ENCODE data around the gene RNF207. TPM values are rescaled to one million over a fixed set of nuclear protein-coding genes. Genes with fewer than 3 reads are reported as not detected.

RNF207 gene
- total RNA-seq, 1 donor: 110 TPM

- no peak overlapping the region for H3K4me3 ChIP-seq (ENCODE audit: low read depth, low read length)
- no peak for DNase-seq (ENCODE audit: low read depth)
- TF ChIP-seq, protein P1, sequence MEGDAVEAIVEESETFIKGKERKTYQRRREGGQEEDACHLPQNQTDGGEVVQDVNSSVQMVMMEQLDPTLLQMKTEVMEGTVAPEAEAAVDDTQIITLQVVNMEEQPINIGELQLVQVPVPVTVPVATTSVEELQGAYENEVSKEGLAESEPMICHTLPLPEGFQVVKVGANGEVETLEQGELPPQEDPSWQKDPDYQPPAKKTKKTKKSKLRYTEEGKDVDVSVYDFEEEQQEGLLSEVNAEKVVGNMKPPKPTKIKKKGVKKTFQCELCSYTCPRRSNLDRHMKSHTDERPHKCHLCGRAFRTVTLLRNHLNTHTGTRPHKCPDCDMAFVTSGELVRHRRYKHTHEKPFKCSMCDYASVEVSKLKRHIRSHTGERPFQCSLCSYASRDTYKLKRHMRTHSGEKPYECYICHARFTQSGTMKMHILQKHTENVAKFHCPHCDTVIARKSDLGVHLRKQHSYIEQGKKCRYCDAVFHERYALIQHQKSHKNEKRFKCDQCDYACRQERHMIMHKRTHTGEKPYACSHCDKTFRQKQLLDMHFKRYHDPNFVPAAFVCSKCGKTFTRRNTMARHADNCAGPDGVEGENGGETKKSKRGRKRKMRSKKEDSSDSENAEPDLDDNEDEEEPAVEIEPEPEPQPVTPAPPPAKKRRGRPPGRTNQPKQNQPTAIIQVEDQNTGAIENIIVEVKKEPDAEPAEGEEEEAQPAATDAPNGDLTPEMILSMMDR (IDR thresholded peaks at IDR 0.05; ENCODE audit: insufficient read depth, low read depth, low read length): no peak
Measured at GRCh38 chr1:6249739-6250689, 44.1 kb downstream of the RNF207 start.

- no peak overlapping the region for H3K4me3 ChIP-seq (ENCODE audit: low read depth, low read length)
- TF ChIP-seq, protein P1 (IDR thresholded peaks at IDR 0.05; ENCODE audit: insufficient read depth, low read depth, low read length): no peak
- no peak for DNase-seq (ENCODE audit: low read depth)
Measured at GRCh38 chr1:6251233-6251632, 45.3 kb downstream of the RNF207 start.

GRCh38 chr1:6251681-6252373 lies 45.9 kb downstream of the RNF207 start:
- TF ChIP-seq, protein P1 (IDR thresholded peaks at IDR 0.05; ENCODE audit: insufficient read depth, low read depth, low read length): no peak
- DNase-seq (ENCODE audit: low read depth): no peak
- H3K4me3 ChIP-seq (ENCODE audit: low read depth, low read length): no peak overlapping the region

DNA sequence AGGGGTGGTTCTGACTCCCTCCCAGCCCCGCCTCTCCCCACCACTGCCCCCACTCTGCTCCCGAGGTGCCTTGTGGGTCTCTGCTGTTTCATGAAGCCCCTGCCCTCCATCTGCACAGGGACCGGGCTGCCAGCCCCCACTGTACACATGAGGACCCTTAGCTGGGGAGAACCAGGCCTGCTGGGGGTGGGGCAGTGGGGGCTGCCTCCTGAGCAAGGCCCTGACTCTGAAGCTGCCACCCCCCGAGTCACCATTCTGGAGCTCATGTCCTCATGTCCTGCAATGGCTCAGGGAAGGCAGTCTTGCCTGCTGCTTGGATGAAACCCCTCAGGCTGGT lies 46.4 kb downstream of the RNF207 start:
- TF ChIP-seq, protein P1 (IDR thresholded peaks at IDR 0.05; ENCODE audit: insufficient read depth, low read depth, low read length): no peak
- no peak for DNase-seq (ENCODE audit: low read depth)
- H3K4me3 ChIP-seq (ENCODE audit: low read depth, low read length): no peak overlapping the region

GRCh38 chr1:6253380-6253779 lies 47.5 kb downstream of the RNF207 start:
- TF ChIP-seq, protein P1 (IDR thresholded peaks at IDR 0.05; ENCODE audit: insufficient read depth, low read depth, low read length): no peak

DNA sequence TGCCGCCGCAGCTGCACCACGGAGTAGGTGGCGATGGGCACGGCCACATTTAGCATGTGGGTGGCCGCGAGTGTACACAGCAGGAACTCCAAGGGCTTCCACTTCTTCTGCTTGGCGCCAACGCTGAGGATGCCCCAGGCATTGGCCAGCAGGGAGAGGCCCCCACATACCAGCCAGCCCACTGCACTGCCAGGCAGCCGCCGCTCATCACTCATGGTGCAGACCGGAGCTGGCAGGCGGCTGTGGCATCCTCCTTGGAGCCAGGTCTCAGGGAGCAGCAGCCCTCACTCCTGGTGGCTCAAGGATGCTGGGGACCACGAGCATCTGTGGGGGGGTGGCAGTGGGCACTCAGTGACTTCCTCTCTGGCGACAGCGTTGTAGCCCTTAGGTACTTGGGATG lies 48.8 kb downstream of the RNF207 start:
- H3K4me3 ChIP-seq (ENCODE audit: low read depth, low read length): no peak overlapping the region
- TF ChIP-seq, protein P1 (IDR thresholded peaks at IDR 0.05; ENCODE audit: insufficient read depth, low read depth, low read length): no peak
- DNase-seq (ENCODE audit: low read depth): no peak

More at GRCh38 chr1:6253380-6253779, 47.5 kb downstream of the RNF207 start:
- H3K4me3 ChIP-seq (ENCODE audit: low read depth, low read length): no peak overlapping the region
- no peak for DNase-seq (ENCODE audit: low read depth)

Measured in fibroblast of villous mesenchyme (primary cell).